Measurements from ENCODE around the gene SLAMF9.

Gene SLAMF9

DNA sequence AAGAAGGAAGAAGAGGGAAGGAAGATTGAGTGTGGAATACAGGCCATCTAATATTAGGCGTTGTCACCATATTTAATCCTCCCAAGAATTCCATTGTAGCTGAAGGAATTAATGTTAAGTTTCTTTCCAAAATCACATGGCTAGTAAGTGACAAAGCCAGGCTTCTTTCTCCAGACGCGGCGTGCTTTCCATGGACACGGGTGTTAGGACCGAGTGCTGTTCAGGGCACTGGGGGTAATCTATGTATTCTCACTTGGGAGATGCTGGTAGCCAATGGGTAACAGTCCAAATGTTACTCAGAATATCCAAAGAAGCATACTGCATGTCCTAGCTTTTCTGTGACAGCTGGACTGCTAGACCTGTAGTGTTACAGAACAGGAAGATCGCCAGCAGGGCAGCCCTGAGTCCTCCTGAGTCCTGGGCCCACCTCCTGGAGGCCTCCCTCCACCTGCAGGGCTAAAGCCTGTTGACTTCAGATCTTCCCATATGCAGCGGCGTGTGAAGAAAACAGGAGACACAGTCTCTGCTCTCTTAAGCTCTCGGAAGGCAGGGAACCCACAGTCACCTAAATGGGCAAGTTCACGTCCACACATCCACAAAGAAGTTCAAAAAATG is 13.9 kb downstream of the SLAMF9 start:
- H3K27ac ChIP-seq (ENCODE audit: low read depth, low read length) = no peak overlapping the region
- H3K4me3 ChIP-seq (ENCODE audit: low read length) = no peak overlapping the region
- 94% methylated on average over 10 of the region's 11 CpGs for WGBS

DNA sequence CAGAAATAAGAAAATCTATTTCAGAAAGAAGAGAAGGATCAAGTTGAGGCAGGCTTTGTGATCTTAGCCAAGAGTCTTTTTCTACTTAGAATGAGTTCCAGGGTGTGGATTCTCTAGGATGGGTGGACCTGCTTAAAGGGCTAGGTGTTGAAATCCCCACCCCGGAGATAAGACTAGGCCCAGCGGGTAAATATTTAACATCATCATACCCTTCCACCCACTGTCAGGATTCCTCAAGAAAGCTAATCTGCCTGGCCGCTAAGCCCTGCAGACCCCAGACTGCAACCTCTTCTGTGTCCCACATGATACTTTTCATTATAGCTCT is 14.4 kb downstream of the SLAMF9 start:
- H3K36me3 ChIP-seq (ENCODE audit: insufficient read depth, low read length) = peaks cover 10% of the 10 kb centered on the region; the same call in 1 of the 2 replicates
- no peaks in the 10 kb centered on the region for H3K27me3 ChIP-seq (ENCODE audit: insufficient read depth, low read length)
- no peak overlapping the region for H3K27ac ChIP-seq (ENCODE audit: low read depth, low read length)
- no peak overlapping the region for H3K9ac ChIP-seq (ENCODE audit: low read depth, low read length)
- peaks cover 33% of the 10 kb centered on the region for H3K4me1 ChIP-seq (ENCODE audit: insufficient read depth, low read length)
- WGBS = 85% methylated on average over 3 of the region's 3 CpGs
- H3K4me3 ChIP-seq (ENCODE audit: low read length) = no peak overlapping the region
- no peaks in the 10 kb centered on the region for H3K9me3 ChIP-seq (ENCODE audit: insufficient read depth, low read depth, low read length)

More for the DNA sequence above, 13.9 kb downstream of the SLAMF9 start:
- H3K27me3 ChIP-seq (ENCODE audit: insufficient read depth, low read length) = no peaks in the 10 kb centered on the region
- H3K9me3 ChIP-seq (ENCODE audit: insufficient read depth, low read depth, low read length) = no peaks in the 10 kb centered on the region
- peaks cover 5% of the 10 kb centered on the region; the same call in 1 of the 2 replicates for H3K36me3 ChIP-seq (ENCODE audit: insufficient read depth, low read length)
- peaks cover 36% of the 10 kb centered on the region for H3K4me1 ChIP-seq (ENCODE audit: insufficient read depth, low read length)
- no peak overlapping the region for H3K9ac ChIP-seq (ENCODE audit: low read depth, low read length)

DNA sequence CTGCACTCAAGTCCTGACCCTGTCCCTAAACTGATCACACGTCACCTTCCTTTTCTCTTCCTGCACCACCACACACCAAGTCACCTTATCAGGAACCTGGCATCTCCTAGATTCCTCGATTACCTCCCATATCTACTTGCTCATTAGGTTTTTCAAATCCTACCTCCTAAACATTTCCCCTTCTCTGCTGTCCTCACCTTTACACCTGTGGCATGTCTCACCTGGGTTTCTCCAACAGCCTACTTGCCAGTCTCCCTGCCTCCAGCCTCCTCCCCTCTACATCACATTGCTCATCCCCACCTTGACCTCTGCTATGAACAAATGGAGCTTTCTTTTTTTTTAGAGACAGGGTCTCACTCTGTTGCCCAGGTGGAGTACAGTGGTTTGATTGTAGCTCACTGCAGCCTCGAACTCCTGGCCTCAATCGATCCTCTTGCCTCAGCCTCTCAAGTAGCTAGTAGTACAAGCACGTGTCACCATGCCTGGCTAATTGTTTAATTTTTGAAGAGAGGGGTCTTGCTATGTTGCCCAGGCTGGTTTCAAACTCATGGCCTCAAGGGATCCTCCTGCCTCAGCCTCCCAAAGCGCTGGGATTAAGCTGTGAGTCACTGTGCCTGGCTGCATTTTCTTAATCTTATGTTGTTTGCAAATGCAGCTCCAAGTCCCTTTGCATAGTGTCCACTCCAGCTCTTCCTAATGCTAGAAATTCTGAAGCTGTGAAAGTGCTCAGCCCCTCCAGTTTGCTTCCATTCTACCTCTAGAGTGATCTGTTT is 14.9 kb downstream of the SLAMF9 start:
- Histone ChIP-seq H3K9me3 (ENCODE audit: insufficient read depth, low read depth, low read length) (no peaks in the 10 kb centered on the region), H3K36me3 (ENCODE audit: insufficient read depth, low read length) (peaks cover 12% of the 10 kb centered on the region; the same call in 1 of the 2 replicates), H3K4me3 (ENCODE audit: low read length) (no peak overlapping the region), H3K27me3 (ENCODE audit: insufficient read depth, low read length) (no peaks in the 10 kb centered on the region), H3K9ac (ENCODE audit: low read depth, low read length) (no peak overlapping the region), H3K27ac (ENCODE audit: low read depth, low read length) (no peak overlapping the region), H3K4me1 (ENCODE audit: insufficient read depth, low read length) (peaks cover 27% of the 10 kb centered on the region)
- WGBS = 93% methylated on average over 6 of the region's 6 CpGs

DNA sequence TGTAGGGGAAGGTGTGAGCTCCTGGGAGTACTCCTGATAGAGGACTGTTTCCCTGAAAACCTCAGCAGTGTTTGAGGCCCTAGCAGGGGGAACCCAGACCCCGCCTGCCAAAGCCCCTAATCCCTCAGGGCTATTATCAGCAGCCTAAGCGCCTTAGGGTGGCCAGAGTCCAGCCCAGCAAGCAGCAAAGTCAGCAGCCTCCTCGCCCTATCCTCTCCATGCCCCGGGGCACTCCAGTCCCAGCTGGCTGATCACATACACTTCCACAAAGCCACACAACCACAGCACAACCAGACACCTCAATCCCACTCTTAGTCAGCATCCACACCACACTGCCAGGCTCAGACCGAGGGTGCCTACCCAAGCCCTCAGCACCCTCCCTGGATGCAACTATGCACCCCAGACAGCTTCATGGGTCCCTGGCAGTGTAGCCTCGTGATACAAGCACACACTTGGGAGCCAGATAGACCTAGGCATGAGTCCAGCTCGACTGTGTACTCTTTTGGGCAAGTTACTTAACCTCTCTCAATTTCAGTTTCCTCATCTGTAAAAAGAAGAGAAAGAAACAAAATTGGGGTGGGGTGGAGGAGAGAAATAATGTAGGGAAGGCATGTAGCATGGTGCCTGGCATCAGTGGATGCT is 15.7 kb downstream of the SLAMF9 start:
- no peaks in the 10 kb centered on the region for H3K9me3 ChIP-seq (ENCODE audit: insufficient read depth, low read depth, low read length)
- H3K9ac ChIP-seq (ENCODE audit: low read depth, low read length) = no peak overlapping the region
- H3K27ac ChIP-seq (ENCODE audit: low read depth, low read length) = no peak overlapping the region
- H3K4me3 ChIP-seq (ENCODE audit: low read length) = no peak overlapping the region
- peaks cover 26% of the 10 kb centered on the region for H3K4me1 ChIP-seq (ENCODE audit: insufficient read depth, low read length)
- WGBS = 80% methylated on average over 7 of the region's 7 CpGs
- no peaks in the 10 kb centered on the region for H3K27me3 ChIP-seq (ENCODE audit: insufficient read depth, low read length)
- peaks cover 17% of the 10 kb centered on the region for H3K36me3 ChIP-seq (ENCODE audit: insufficient read depth, low read length)

DNA sequence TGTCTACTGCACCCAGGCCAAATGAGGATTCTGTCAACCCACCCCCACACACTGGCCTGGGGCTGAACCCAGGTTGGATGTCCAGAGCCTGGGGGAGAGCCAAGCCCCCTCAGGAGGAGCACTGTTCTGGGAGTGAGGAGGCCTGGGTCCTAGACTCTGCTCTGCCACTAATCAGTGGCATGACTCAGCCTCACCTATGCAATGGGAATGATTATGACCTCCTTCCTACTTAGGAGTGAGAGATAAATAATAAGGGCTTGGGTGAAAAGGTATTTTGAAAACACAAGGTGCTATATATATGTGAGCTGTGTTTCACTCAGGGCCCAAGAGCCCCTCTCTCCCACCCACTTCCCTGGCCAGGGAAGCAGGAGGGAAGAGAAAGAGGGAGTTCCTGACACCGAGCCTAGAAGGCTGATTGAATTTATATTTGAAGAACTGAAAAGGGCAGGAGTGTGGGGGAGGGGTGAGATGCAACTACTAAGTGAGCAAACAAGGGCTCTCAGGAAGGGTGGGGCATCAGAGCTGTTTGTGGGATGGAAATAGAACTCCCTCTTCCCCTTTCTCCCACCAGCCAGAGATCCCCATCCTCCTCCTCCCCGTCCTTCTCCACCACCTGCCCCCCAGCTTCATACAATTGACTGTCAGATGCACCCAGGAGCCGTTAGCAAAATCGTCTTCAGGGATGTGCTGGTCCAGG is 16.8 kb downstream of the SLAMF9 start:
- H3K27me3 ChIP-seq (ENCODE audit: insufficient read depth, low read length) = no peaks in the 10 kb centered on the region
- no peak overlapping the region for H3K4me3 ChIP-seq (ENCODE audit: low read length)
- peak overlapping the region; percentile 30; the same call in 1 of the 2 replicates for H3K27ac ChIP-seq (ENCODE audit: low read depth, low read length)
- H3K9ac ChIP-seq (ENCODE audit: low read depth, low read length) = no peak overlapping the region
- peaks cover 15% of the 10 kb centered on the region for H3K36me3 ChIP-seq (ENCODE audit: insufficient read depth, low read length)
- no peaks in the 10 kb centered on the region for H3K9me3 ChIP-seq (ENCODE audit: insufficient read depth, low read depth, low read length)
- WGBS = 32% methylated on average over 4 of the region's 4 CpGs
- peaks cover 26% of the 10 kb centered on the region for H3K4me1 ChIP-seq (ENCODE audit: insufficient read depth, low read length)

DNA sequence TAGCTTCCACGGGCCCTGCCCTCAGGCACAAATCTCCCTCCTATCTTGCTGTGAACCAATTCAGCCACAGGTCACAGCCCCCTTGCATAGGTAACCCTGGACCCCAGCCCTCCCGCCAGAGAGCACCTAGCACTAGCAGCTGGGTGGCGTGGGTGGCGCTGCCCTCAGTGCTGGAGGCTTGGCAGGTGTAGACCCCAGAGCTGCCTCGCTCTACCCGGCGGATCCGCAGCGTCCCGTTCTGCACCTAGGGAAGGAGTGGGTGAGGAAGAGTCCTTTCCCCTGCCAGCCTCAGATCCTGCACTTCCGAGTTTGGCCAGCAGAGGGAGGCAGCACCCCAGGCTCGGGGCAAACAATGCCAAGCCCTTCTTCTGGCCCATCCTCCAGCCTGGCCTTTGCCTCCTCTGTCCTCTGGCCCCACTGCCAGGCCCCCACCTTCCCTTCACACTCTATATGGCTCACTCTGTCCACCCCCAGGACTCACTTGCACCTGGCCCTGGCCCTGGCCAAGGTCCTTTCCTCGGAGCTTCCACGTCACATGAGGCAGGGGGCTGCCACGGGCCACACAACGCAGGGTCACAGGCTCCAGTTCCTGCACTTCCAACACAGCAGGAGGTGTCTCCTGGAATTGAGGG is 17.6 kb downstream of the SLAMF9 start:
- Histone ChIP-seq H3K36me3 (ENCODE audit: insufficient read depth, low read length) (peaks cover 21% of the 10 kb centered on the region), H3K4me3 (ENCODE audit: low read length) (no peak overlapping the region), H3K27ac (ENCODE audit: low read depth, low read length) (no peak overlapping the region), H3K9ac (ENCODE audit: low read depth, low read length) (no peak overlapping the region), H3K4me1 (ENCODE audit: insufficient read depth, low read length) (peaks cover 23% of the 10 kb centered on the region), H3K9me3 (ENCODE audit: insufficient read depth, low read depth, low read length) (no peaks in the 10 kb centered on the region), H3K27me3 (ENCODE audit: insufficient read depth, low read length) (no peaks in the 10 kb centered on the region)
- 37% methylated on average over 16 of the region's 16 CpGs for WGBS

DNA sequence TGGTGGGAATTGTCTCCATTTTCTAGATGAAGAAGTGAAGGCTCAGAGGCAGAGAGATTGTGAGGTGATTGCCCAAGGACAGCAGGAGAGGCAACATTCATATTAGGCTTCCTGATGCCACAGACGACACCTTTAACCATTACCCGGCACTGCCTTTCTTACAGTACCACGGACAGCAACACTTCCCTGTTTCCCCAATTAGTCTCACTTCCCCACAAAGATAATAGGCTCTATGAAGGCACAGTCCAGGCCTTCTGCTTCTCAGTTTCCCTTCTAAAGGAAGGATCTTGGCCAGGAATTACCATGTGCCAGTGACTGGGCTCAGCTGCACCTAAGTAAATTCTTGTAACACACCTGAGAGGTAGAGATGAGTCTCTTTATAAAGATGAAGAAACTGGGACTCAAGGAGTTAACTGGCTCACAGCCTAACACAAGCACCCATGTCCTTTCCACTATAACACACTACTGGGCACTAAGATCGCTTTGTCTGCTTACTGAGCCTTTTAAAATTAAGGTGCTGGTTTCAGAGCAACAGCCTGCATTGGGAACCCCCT is 18.2 kb downstream of the SLAMF9 start:
- Histone ChIP-seq H3K4me3 (ENCODE audit: low read length) (no peak overlapping the region), H3K9me3 (ENCODE audit: insufficient read depth, low read depth, low read length) (no peaks in the 10 kb centered on the region), H3K27me3 (ENCODE audit: insufficient read depth, low read length) (no peaks in the 10 kb centered on the region), H3K4me1 (ENCODE audit: insufficient read depth, low read length) (peaks cover 20% of the 10 kb centered on the region), H3K27ac (ENCODE audit: low read depth, low read length) (no peak overlapping the region), H3K36me3 (ENCODE audit: insufficient read depth, low read length) (peaks cover 20% of the 10 kb centered on the region), H3K9ac (ENCODE audit: low read depth, low read length) (no peak overlapping the region)
- 77% methylated on average over 4 of the region's 4 CpGs for whole genome bisulfite sequencing

DNA sequence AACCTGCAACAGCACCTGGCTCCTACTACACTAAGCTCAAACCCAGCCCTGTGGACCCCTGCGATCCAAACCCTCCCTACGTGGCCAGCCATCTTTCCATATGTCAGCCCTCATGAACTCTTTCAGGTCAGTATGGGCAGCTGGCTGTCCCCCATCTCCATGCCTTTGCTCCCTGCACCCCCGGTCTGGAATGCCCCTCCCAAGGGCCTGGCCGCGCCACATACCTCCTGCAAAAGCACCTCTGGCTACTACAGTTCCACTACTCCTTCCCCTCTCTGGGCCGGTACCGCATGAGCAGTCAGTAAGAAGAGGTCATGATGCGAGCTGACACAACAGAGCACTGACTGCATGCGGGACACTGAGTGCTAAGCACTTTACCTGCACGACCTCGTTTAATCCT is 18.7 kb downstream of the SLAMF9 start:
- 94% methylated on average over 11 of the region's 11 CpGs for WGBS
- peaks cover 16% of the 10 kb centered on the region for H3K4me1 ChIP-seq (ENCODE audit: insufficient read depth, low read length)
- no peak overlapping the region for H3K9ac ChIP-seq (ENCODE audit: low read depth, low read length)
- no peak overlapping the region for H3K27ac ChIP-seq (ENCODE audit: low read depth, low read length)
- no peak overlapping the region for H3K4me3 ChIP-seq (ENCODE audit: low read length)
- no peaks in the 10 kb centered on the region for H3K27me3 ChIP-seq (ENCODE audit: insufficient read depth, low read length)
- H3K9me3 ChIP-seq (ENCODE audit: insufficient read depth, low read depth, low read length) = no peaks in the 10 kb centered on the region
- peaks cover 19% of the 10 kb centered on the region for H3K36me3 ChIP-seq (ENCODE audit: insufficient read depth, low read length)

DNA sequence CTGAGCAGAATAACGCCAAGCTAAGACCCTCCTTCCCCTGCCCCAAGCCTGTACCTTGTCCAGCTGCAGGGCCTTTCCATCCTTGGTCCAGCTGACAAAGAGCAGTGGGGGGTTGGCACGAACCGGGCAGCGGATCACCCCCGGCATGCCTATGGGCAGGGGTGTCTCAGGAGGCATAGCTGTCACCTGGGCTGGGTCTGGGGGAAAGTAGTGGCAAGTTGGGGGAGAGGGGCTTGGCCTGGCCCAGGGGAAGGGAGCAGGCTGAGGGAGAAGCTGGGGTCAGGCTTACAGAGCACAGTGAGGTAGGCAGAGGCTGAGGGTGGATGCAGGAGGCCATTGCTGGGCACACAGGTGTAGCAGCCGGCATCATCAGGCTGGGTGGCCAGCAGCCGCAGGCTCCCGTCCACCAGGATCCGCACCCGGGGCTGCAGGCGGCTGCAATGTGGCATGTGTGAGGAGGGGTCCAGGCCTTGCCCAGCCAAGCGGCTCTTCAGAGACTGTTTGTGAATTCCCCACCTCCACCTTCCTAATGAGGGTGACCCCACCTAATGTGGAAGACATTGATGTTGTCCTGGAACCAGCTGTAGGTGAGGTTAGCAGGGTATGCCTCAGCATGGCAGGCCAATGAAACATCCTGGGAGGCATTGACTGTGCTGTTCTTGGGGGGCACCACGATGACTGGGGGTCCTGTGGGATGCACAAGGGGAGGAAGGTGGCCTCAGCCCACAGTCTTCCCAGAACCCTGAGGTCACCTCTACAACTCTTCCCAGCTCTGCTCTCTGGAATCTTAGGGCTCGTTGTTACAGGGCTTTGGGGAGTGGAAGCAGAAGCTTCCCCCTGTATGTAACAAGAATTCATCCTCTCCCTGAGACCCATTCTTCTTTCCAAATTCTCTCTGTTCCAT is 19.6 kb downstream of the SLAMF9 start:
- peaks cover 21% of the 10 kb centered on the region for H3K36me3 ChIP-seq (ENCODE audit: insufficient read depth, low read length)
- no peak overlapping the region for H3K27ac ChIP-seq (ENCODE audit: low read depth, low read length)

DNA sequence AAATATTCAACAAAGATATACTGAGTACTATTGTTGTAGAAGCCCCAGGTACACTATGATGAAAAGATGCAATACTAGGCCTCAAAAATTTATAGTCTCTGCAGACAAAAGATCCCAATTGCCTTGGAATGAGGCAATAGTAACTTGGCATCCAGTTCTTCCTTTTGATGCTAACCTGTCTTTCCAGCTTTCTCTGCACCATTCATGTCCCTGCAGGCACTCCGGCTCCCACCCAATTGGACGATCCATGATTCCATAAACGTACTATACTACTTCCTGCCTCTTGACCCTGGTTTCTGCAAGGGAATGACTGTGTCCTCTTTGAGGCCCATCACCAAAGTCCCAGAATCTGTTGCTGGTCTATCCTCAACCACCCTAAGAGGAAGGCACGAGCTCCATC is 20.7 kb downstream of the SLAMF9 start:
- 93% methylated on average over 4 of the region's 4 CpGs for WGBS
- no peak overlapping the region for H3K4me3 ChIP-seq (ENCODE audit: low read length)
- H3K9ac ChIP-seq (ENCODE audit: low read depth, low read length) = no peak overlapping the region
- peaks cover 25% of the 10 kb centered on the region for H3K36me3 ChIP-seq (ENCODE audit: insufficient read depth, low read length)
- peaks cover 14% of the 10 kb centered on the region for H3K4me1 ChIP-seq (ENCODE audit: insufficient read depth, low read length)
- H3K27me3 ChIP-seq (ENCODE audit: insufficient read depth, low read length) = no peaks in the 10 kb centered on the region
- H3K9me3 ChIP-seq (ENCODE audit: insufficient read depth, low read depth, low read length) = no peaks in the 10 kb centered on the region
- no peak overlapping the region for H3K27ac ChIP-seq (ENCODE audit: low read depth, low read length)

More for the DNA sequence above, 19.6 kb downstream of the SLAMF9 start:
- H3K9me3 ChIP-seq (ENCODE audit: insufficient read depth, low read depth, low read length) = no peaks in the 10 kb centered on the region
- WGBS = 90% methylated on average over 13 of the region's 14 CpGs
- H3K9ac ChIP-seq (ENCODE audit: low read depth, low read length) = no peak overlapping the region
- H3K4me3 ChIP-seq (ENCODE audit: low read length) = no peak overlapping the region
- peaks cover 16% of the 10 kb centered on the region for H3K4me1 ChIP-seq (ENCODE audit: insufficient read depth, low read length)
- H3K27me3 ChIP-seq (ENCODE audit: insufficient read depth, low read length) = no peaks in the 10 kb centered on the region
